Measurements from ENCODE around the gene TP73. TPM values are rescaled to one million over a fixed set of nuclear protein-coding genes. Genes with fewer than 3 reads are reported as not detected.

Gene TP73
- total RNA-seq, 1 donor from 2014 or later, result 0.05 TPM

GRCh38 chr1:3625151-3625907 is 27.0 kb upstream of the TP73 start:
- peaks cover 45% of the 10 kb centered on the region for H3K4me1 ChIP-seq
- DNase-seq, result no peak
- no peaks in the 10 kb centered on the region for H3K27me3 ChIP-seq (ENCODE audit: low read depth)
- peak overlapping the region; percentile 99 for H3K4me3 ChIP-seq
- no peaks in the 10 kb centered on the region for H3K9me3 ChIP-seq (replicated peaks)
- intact Hi-C loops (cut with micrococcal nuclease), result no loop called here
- peak overlapping the region; percentile 91 for H3K27ac ChIP-seq (replicated peaks)
- TF ChIP-seq CTCF (IDR thresholded peaks at IDR 0.05; ENCODE audit: borderline replicate concordance), result no peak
- peaks cover 35% of the 10 kb centered on the region for H3K36me3 ChIP-seq

- H3K36me3 ChIP-seq, result peaks cover 40% of the 10 kb centered on the region
- peak overlapping the region; percentile 99 for H3K4me3 ChIP-seq
- peaks cover 42% of the 10 kb centered on the region for H3K4me1 ChIP-seq
- DNase-seq, result no peak
- intact Hi-C loops (cut with micrococcal nuclease), result no loop called here
- H3K27ac ChIP-seq (replicated peaks), result peak overlapping the region; percentile 91
- no peaks in the 10 kb centered on the region for H3K9me3 ChIP-seq (replicated peaks)
- no peak for TF ChIP-seq CTCF (IDR thresholded peaks at IDR 0.05; ENCODE audit: borderline replicate concordance)
- H3K27me3 ChIP-seq (ENCODE audit: low read depth), result no peaks in the 10 kb centered on the region
Measured at GRCh38 chr1:3626025-3626424, 26.3 kb upstream of the TP73 start.

GRCh38 chr1:3627515-3628253 is 24.6 kb upstream of the TP73 start:
- H3K36me3 ChIP-seq, result peaks cover 56% of the 10 kb centered on the region

GRCh38 chr1:3628445-3628844 is 23.9 kb upstream of the TP73 start:
- peaks cover 31% of the 10 kb centered on the region for H3K4me1 ChIP-seq
- H3K27ac ChIP-seq (replicated peaks), result no peak overlapping the region
- no peak for TF ChIP-seq CTCF (IDR thresholded peaks at IDR 0.05; ENCODE audit: borderline replicate concordance)
- peaks cover 64% of the 10 kb centered on the region for H3K36me3 ChIP-seq
- no peak for DNase-seq
- intact Hi-C loops (cut with micrococcal nuclease), result no loop called here
- H3K9me3 ChIP-seq (replicated peaks), result no peaks in the 10 kb centered on the region
- no peak overlapping the region for H3K4me3 ChIP-seq
- H3K27me3 ChIP-seq (ENCODE audit: low read depth), result no peaks in the 10 kb centered on the region

More at GRCh38 chr1:3627515-3628253, 24.6 kb upstream of the TP73 start:
- intact Hi-C loops (cut with micrococcal nuclease), result no loop called here
- H3K27me3 ChIP-seq (ENCODE audit: low read depth), result no peaks in the 10 kb centered on the region
- H3K4me1 ChIP-seq, result peaks cover 39% of the 10 kb centered on the region
- DNase-seq, result no peak
- no peak for TF ChIP-seq CTCF (IDR thresholded peaks at IDR 0.05; ENCODE audit: borderline replicate concordance)
- no peak overlapping the region for H3K4me3 ChIP-seq
- no peaks in the 10 kb centered on the region for H3K9me3 ChIP-seq (replicated peaks)
- H3K27ac ChIP-seq (replicated peaks), result no peak overlapping the region

GRCh38 chr1:3629561-3630160 is 22.7 kb upstream of the TP73 start:
- H3K36me3 ChIP-seq, result peaks cover 76% of the 10 kb centered on the region
- DNase-seq, result no peak
- H3K27me3 ChIP-seq (ENCODE audit: low read depth), result no peaks in the 10 kb centered on the region
- H3K27ac ChIP-seq (replicated peaks), result no peak overlapping the region
- intact Hi-C loops (cut with micrococcal nuclease), result no loop called here
- no peak for TF ChIP-seq CTCF (IDR thresholded peaks at IDR 0.05; ENCODE audit: borderline replicate concordance)
- no peak overlapping the region for H3K4me3 ChIP-seq
- H3K9me3 ChIP-seq (replicated peaks), result no peaks in the 10 kb centered on the region
- H3K4me1 ChIP-seq, result peaks cover 20% of the 10 kb centered on the region

Data from left ventricle myocardium inferior (tissue), 1 donor.